K562 (cell line): ENCODE measurements around the gene KLK15. TPM values are rescaled to one million over a fixed set of nuclear protein-coding genes. Genes with fewer than 3 reads are reported as not detected.

Source experiments
- ATAC-seq: fragments of 200-7000 bp; cut with Tn5 transposase; 3 replicates; pipeline ENCODE4 v1.9.1; 2020; ENCODE audit warnings: moderate library complexity
- BruUV-seq: library from RNA; stranded (reverse); fragments of 400-500 nt; replicated peaks from 2 replicates; lab custom pipeline; 2021; lab: Mats Ljungman, UMichigan
- CTCF ChIA-PET: fragments of 300-600 bp; formaldehyde crosslinking; extraction: SDS; loops from one replicate; lab custom pipeline; 2021; ENCODE audit warnings: low intra/inter-chr PET ratio; lab: Yijun Ruan, JAX
- POLR2A ChIA-PET: fragments of 300-600, 350-650 bp; sonication (Branson Sonifier 250); formaldehyde crosslinking; extraction: SDS; loops from one replicate; lab custom pipeline; 2021; ENCODE audit warnings: antibody characterized with exemption, inconsistent platforms; lab: Yijun Ruan, JAX
- DNase-seq, 4 experiments: peaks; one replicate each; pipeline versions ENCODE4 v3.0.0 to v3.0.0-alpha.2; 2011 to 2018; ENCODE audit warnings: low spot score in 3 of 4, mixed read lengths in 3 of 4; ENCODE audit errors: extremely low read depth in 1 of 4
- FAIRE-seq: peaks from 2 replicates; lab custom pipeline; 2011; peaks lifted over from hg19 to GRCh38; lab: Jason Lieb, UNC
- H2AFZ ChIP-seq: 2 replicates; pipeline ENCODE4 v1.6.0; 2011; ENCODE audit warnings: low read depth, low read length, control low read depth, inconsistent platforms
- H3K27ac ChIP-seq: fragments of 200-600 bp; 3 replicates; pipeline ENCODE4 v1.8.0; 2011; ENCODE audit warnings: low read depth, mild to moderate bottlenecking, control low read depth, inconsistent platforms, low read length, moderate library complexity, mixed read lengths; ENCODE audit errors: extremely low read depth
- H3K27me3 ChIP-seq, 2 experiments: fragments of 300-600 bp in 1 of 2; 2 replicates in 1 of 2; 3 replicates in 1 of 2; pipeline versions ENCODE4 v1.6.0 to v1.8.0; 2011; ENCODE audit warnings: inconsistent platforms in 2 of 2, low read length in 2 of 2, mild to moderate bottlenecking in 1 of 2, mixed read lengths in 1 of 2, moderate library complexity in 1 of 2; ENCODE audit not compliant: control insufficient read depth in 2 of 2, insufficient read depth in 2 of 2
- H3K36me3 ChIP-seq: fragments of 300-600 bp; 3 replicates; pipeline ENCODE4 v1.8.0; 2011; ENCODE audit warnings: mild to moderate bottlenecking, low read length, inconsistent platforms; ENCODE audit not compliant: control insufficient read depth, insufficient read depth
- H3K4me1 ChIP-seq, 2 experiments: fragments of 200-600 bp in 1 of 2; replicated peaks in 1 of 2; 2 replicates in 1 of 2; 3 replicates in 1 of 2; pipeline versions ENCODE4 v1.5.1 to v1.8.0; 2011; ENCODE audit warnings: inconsistent platforms in 2 of 2, low read length in 2 of 2, mild to moderate bottlenecking in 1 of 2, mixed read lengths in 1 of 2, moderate library complexity in 1 of 2; ENCODE audit not compliant: control insufficient read depth in 2 of 2, insufficient read depth in 2 of 2
- H3K4me2 ChIP-seq: 2 replicates; pipeline ENCODE4 v1.6.1; 2011; ENCODE audit warnings: low read length, control low read depth, inconsistent platforms, mixed read lengths; ENCODE audit not compliant: insufficient read depth
- H3K4me3 ChIP-seq: fragments of 200-600 bp; sonication (generic), shearing (Covaris generic); 2 replicates; pipeline ENCODE4 v1.5.1; 2016; ENCODE audit warnings: control low read depth, inconsistent platforms
- H3K79me2 ChIP-seq: fragments of 200-600 bp; 3 replicates; pipeline ENCODE4 v1.8.0; 2011; ENCODE audit warnings: low read length, inconsistent platforms; ENCODE audit not compliant: control insufficient read depth, insufficient read depth
- H3K9ac ChIP-seq, 2 experiments: 2 replicates each; pipeline versions ENCODE4 v1.6.0 to v1.6.1; 2011; ENCODE audit warnings: low read depth in 2 of 2, low read length in 2 of 2, control low read depth in 1 of 2, inconsistent platforms in 1 of 2, mild to moderate bottlenecking in 1 of 2, mixed read lengths in 1 of 2; ENCODE audit not compliant: insufficient read depth in 1 of 2
- H3K9me1 ChIP-seq: one replicate; pipeline ENCODE4 v1.6.0; 2011; ENCODE audit warnings: inconsistent platforms, mild to moderate bottlenecking, low read length, moderate library complexity; ENCODE audit not compliant: control insufficient read depth, insufficient read depth
- H3K9me3 ChIP-seq: replicated peaks from 2 replicates; pipeline ENCODE4 v1.5.1; 2011; ENCODE audit warnings: low read depth, low read length, inconsistent platforms; ENCODE audit not compliant: control insufficient read depth, insufficient read depth
- H4K20me1 ChIP-seq: replicated peaks from 2 replicates; pipeline ENCODE4 v1.6.1; 2011; ENCODE audit warnings: low read length, inconsistent platforms, mixed read lengths; ENCODE audit not compliant: control insufficient read depth, insufficient read depth
- BCOR ChIP-seq: fragments of 450-650 bp; IDR thresholded peaks from 2 replicates; pipeline ENCODE4 v1.6.1; 2016
- HNRNPK ChIP-seq: fragments of 200-400 bp; formaldehyde crosslinking; IDR thresholded peaks from one replicate; pipeline ENCODE4 v1.6.1; 2018; ENCODE audit warnings: mild to moderate bottlenecking, low read depth, low read length; ENCODE audit not compliant: poor library complexity, severe bottlenecking
- KDM1A ChIP-seq, 2 experiments: fragments of 450-650 bp; IDR thresholded peaks; 2 replicates each; pipeline ENCODE4 v1.6.1; 2016; ENCODE audit warnings: mild to moderate bottlenecking in 2 of 2
- POLR2H ChIP-seq: IDR thresholded peaks from 2 replicates; pipeline ENCODE4 v1.6.1; 2016; ENCODE audit warnings: missing genetic modification characterization, low read depth, mild to moderate bottlenecking, control low read depth, missing compliant biosample characterization, moderate library complexity
- PPARD ChIP-seq: fragments of 250-450 bp; sonication (Bioruptor Pico); IDR thresholded peaks from 2 replicates; pipeline ENCODE4 v1.8.0; 2022; ENCODE audit warnings: inconsistent platforms, mild to moderate bottlenecking, moderate library complexity
- RBM25 ChIP-seq: fragments of 200-400 bp; formaldehyde crosslinking; IDR thresholded peaks from 2 replicates; pipeline ENCODE4 v1.6.1; 2018; ENCODE audit warnings: low read length, low read depth, moderate library complexity; ENCODE audit not compliant: severe bottlenecking
- SIN3A ChIP-seq, 2 experiments: fragments of 150-350 bp in 1 of 2; IDR thresholded peaks; 2 replicates each; pipeline ENCODE4 v1.6.1; 2011 to 2016; ENCODE audit warnings: borderline replicate concordance in 2 of 2, low read depth in 2 of 2, low read length in 2 of 2, mild to moderate bottlenecking in 2 of 2, moderate library complexity in 2 of 2; ENCODE audit not compliant: control insufficient read depth in 1 of 2
- SMARCA5 ChIP-seq: fragments of 450-650 bp; IDR thresholded peaks from 2 replicates; pipeline ENCODE4 v1.6.1; 2016
- SRSF1 ChIP-seq: fragments of 200-400 bp; formaldehyde crosslinking; IDR thresholded peaks from 2 replicates; pipeline ENCODE4 v1.6.1; 2017; ENCODE audit warnings: mild to moderate bottlenecking, low read depth, low read length, moderate library complexity
- STAT5B ChIP-seq: fragments of 250-450 bp; sonication (Bioruptor Pico); IDR thresholded peaks from 2 replicates; pipeline ENCODE4 v1.8.0; 2021; ENCODE audit warnings: mild to moderate bottlenecking, inconsistent platforms
- TSC22D4 ChIP-seq: fragments of 450-650 bp; IDR thresholded peaks from 2 replicates; pipeline ENCODE4 v1.6.1; 2016; ENCODE audit warnings: missing genetic modification characterization, missing biosample characterization, control low read depth
- ZNF165 ChIP-seq: fragments of 250-450 bp; sonication (Bioruptor Pico); IDR thresholded peaks from 2 replicates; pipeline ENCODE4 v1.4.0; 2020; ENCODE audit warnings: borderline replicate concordance
- WGBS: fragments of 100-300 bp; shearing (Covaris generic); methylation state at CpG from one replicate; pipeline ENCODE4 v1.1.6; 2016; ENCODE audit warnings: low coverage, mixed read lengths; ENCODE audit not compliant: insufficient coverage; ENCODE audit errors: missing lambda C conversion rate; 5-methylcytosine and 5-hydroxymethylcytosine counted together
- in situ Hi-C: fragments of 300-500 bp; cut with MboI; formaldehyde crosslinking; loops from 4 replicates; pipeline ENCODE4 v1.15.0; 2018; ENCODE audit warnings: inconsistent platforms, mixed read lengths
- intact Hi-C: fragments of 100-400 bp; cut with micrococcal nuclease; formaldehyde crosslinking; loops from 2 replicates; pipeline ENCODE4 v1.14.2; 2022
- polyA plus RNA-seq, 8 experiments: library from polyadenylated mRNA; depleted of rRNA in 4 of 8; stranded (reverse) in 5 of 8; unstranded in 3 of 8; fragments of >200 nt; fragmentation: Nextera tagmentation in 2 of 8; fragmentation: Illumina TruSeq in 1 of 8; extraction: Ambion mirVana in 2 of 8; extraction: Trizol in 1 of 8; gene quantifications; 2 replicates each; pipeline versions ENCODE4 v1.2.1 to v1.2.3, GENCODE V29; 2011 to 2014; ENCODE audit warnings: inconsistent platforms in 1 of 8, missing spikeins in 1 of 8
- total RNA-seq, 7 experiments: library from RNA; depleted of rRNA in 6 of 7; stranded (reverse); fragments of >200 nt in 6 of 7; fragmentation: Illumina TruSeq in 2 of 7; extraction: Trizol in 2 of 7; gene quantifications; 2 replicates each; pipeline versions ENCODE4 v1.2.1 to v1.2.3, GENCODE V29; 2011 to 2021; ENCODE audit warnings: low replicate concordance in 1 of 7
- TF ChIP-seq, protein P1 (sequence below): fragments of 450-650 bp; IDR thresholded peaks from 2 replicates; pipeline ENCODE4 v1.6.1; 2016; ENCODE audit warnings: mild to moderate bottlenecking

The KLK15 gene
- total and polyA plus RNA-seq, 9 of the 15 experiments (the other 6 are each of a cell fraction or from before 2014, with no cell fraction given) = not detected

DNA sequence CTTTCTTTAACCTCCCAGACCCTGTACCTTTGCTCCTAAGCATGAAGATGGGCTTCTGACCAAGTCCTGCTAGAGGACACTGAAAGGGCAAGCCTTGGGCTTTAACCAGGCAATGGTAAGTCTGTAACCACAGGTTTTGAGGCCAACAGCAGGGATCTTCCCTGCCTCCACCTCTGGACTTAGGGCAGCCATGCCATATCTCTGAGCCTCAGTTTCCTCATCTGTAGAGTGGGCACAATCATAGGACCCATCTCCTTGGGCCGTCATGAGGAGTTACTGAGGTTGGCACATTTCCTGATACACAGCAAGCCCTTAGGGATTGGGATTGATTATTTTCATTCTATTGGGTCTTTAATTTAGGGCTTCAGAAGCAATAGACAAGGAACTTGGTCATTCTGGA lies 24.5 kb downstream of the KLK15 start:
- in situ Hi-C loops (no loop called here), intact Hi-C loops (no loop called here)

DNA sequence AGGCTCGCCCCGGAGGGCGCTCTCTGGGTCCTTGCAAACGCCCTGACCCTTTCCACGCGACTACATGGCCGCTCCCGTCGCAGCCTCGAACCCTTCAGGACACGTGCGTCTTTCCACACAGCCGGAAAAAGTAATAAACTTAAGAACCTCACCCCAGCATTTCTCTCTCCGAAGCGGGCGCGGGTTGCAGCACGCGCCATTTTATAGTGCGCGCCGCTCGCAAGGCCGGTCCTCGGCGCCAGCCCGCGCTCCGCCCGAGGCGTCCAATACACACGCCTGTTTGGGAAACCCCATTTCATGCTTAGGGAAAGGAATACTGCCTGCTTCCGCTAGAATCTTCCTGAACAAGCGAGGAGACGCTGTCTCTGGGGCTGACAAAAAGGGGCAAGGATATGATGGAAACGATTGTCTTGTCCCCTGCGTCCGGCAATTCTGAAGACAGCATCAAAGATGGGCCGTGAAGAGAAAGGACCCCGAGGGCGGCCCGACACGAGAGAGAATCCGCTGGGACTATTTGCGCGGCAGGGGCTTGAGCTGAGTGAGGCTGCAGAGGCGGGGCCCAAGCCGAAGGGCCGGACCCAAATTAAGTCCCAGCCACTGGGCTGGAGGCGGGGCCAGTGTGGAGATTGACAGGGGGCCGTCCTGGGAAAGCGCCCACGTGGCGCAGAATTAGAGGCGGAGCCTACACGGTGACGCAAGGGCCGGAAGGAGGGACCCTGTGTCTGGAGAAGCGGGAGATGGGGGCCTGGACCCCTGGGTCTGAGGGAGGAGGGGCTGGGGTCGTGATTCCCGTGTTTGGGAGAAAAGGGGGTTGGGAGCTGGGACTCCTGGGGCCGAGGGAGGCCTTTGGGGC lies 28.7 kb downstream of the KLK15 start:
- peaks cover 7% of the 10 kb centered on the region for H3K9me1 ChIP-seq
- WGBS = under 1% methylated on average over 59 of the region's 62 CpGs
- H3K9me3 ChIP-seq = no peaks in the 10 kb centered on the region
- peak; percentile 95 to 99 (median 97) for DNase-seq
- peak overlapping the region; percentile 100 for H2AFZ ChIP-seq
- peaks cover 14 to 24% of the 10 kb centered on the region in 2 experiments; a peak in 4 of 5 replicates for H3K4me1 ChIP-seq
- peak overlapping the region; percentile 99 for H3K4me2 ChIP-seq
- intact Hi-C loops = loop anchor here (5.0 kb wide), 1 partner anchor 33 kb away; no protein-coding TSS in a partner anchor
- peaks cover 29% of the 10 kb centered on the region for H4K20me1 ChIP-seq
- H3K4me3 ChIP-seq = peak overlapping the region; percentile 99
- peak overlapping the region; percentile 100 for H3K27ac ChIP-seq
- H3K9ac ChIP-seq = peak overlapping the region; percentile 97 to 99
- in situ Hi-C loops = no loop called here
- peak; percentile 96 for ATAC-seq
- ChIA-PET POLR2A (interaction anchor here (0.5 to 5.0 kb wide), 45 partner anchors 9 to 1794 kb away, joined by 3 to 70 read pairs (median 3); partner anchors contain the start of genes JOSD2, KLK1, KLK2 and KLK3), CTCF (no interaction called here)
- FAIRE-seq = peak; percentile 91
- H3K27me3 ChIP-seq = no peaks in the 10 kb centered on the region
- H3K79me2 ChIP-seq = peaks cover 48% of the 10 kb centered on the region
- BruUV-seq = no TSS peak
- H3K36me3 ChIP-seq = peaks cover 40% of the 10 kb centered on the region
- TF ChIP-seq HNRNPK (no peak), SIN3A (IDR thresholded peaks at IDR 0.05; ENCODE audit: borderline replicate concordance in 2 of 2, control insufficient read depth in 1 of 2, low read depth in 2 of 2, low read length in 2 of 2) (peak; percentile 81 to 96), POLR2H (peak; percentile 98), PPARD (no peak), SRSF1 (no peak), ZNF165 (CRISPR knock-in tag) (no peak), STAT5B (no peak)
- TF ChIP-seq, protein P1, sequence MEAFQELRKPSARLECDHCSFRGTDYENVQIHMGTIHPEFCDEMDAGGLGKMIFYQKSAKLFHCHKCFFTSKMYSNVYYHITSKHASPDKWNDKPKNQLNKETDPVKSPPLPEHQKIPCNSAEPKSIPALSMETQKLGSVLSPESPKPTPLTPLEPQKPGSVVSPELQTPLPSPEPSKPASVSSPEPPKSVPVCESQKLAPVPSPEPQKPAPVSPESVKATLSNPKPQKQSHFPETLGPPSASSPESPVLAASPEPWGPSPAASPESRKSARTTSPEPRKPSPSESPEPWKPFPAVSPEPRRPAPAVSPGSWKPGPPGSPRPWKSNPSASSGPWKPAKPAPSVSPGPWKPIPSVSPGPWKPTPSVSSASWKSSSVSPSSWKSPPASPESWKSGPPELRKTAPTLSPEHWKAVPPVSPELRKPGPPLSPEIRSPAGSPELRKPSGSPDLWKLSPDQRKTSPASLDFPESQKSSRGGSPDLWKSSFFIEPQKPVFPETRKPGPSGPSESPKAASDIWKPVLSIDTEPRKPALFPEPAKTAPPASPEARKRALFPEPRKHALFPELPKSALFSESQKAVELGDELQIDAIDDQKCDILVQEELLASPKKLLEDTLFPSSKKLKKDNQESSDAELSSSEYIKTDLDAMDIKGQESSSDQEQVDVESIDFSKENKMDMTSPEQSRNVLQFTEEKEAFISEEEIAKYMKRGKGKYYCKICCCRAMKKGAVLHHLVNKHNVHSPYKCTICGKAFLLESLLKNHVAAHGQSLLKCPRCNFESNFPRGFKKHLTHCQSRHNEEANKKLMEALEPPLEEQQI = peak; percentile 47; the same call in 1 of the 2 replicates

More for the DNA sequence above, 24.5 kb downstream of the KLK15 start:
- peaks cover 0 to 11% of the 10 kb centered on the region in 2 experiments; a peak in 2 of 5 replicates for H3K27me3 ChIP-seq
- no peak overlapping the region for H3K4me3 ChIP-seq
- peaks cover 0 to 4% of the 10 kb centered on the region in 2 experiments; a peak in 1 of 5 replicates for H3K4me1 ChIP-seq
- peak; percentile 90 for TF ChIP-seq RBM25
- TF ChIP-seq KDM1A (IDR thresholded peaks at IDR 0.05) = peak; percentile 15 to 32; a peak in 1 of 4 replicates
- TF ChIP-seq BCOR = peak; percentile 81
- peak; percentile 16; the same call in 1 of the 2 replicates for TF ChIP-seq SMARCA5
- TF ChIP-seq TSC22D4 = no peak
- H3K9me1 ChIP-seq = no peaks in the 10 kb centered on the region
- no peak overlapping the region for H3K9ac ChIP-seq
- no peak overlapping the region for H2AFZ ChIP-seq
- POLR2A ChIA-PET = interaction anchor here (1.1 kb wide), 1 partner anchor 12 kb away, joined by 3 read pairs; no protein-coding TSS in a partner anchor
- WGBS = 6% methylated on average over 1 of the region's 1 CpG
- no peaks in the 10 kb centered on the region for H3K9me3 ChIP-seq
- CTCF ChIA-PET = interaction anchor here (0.7 kb wide), 1 partner anchor 15 kb away, joined by 3 read pairs; the partner anchor contains the start of gene KLK1
- BruUV-seq = no TSS peak
- H4K20me1 ChIP-seq = 0 out of 2 replicates have a peak, but pooled peaks cover under 1% of the 10 kb centered on the region
- peaks cover 10% of the 10 kb centered on the region for H3K79me2 ChIP-seq
- no peak overlapping the region for H3K4me2 ChIP-seq
- no peak for ATAC-seq
- H3K36me3 ChIP-seq = peaks cover 1% of the 10 kb centered on the region; the same call in 1 of the 3 replicates
- no peak for DNase-seq
- no peak overlapping the region for H3K27ac ChIP-seq
- no peak for FAIRE-seq
